HUES48 (cell line): ENCODE measurements around the gene MAP6D1.
"Not testable (repeated sequence)": the region's sequence is repeated elsewhere in the genome, so short reads cannot be mapped to it uniquely, and the experiment has no call there.

Experiments
- H3K27ac ChIP-seq: one replicate; pipeline ENCODE4 v1.7.0; 2013; ENCODE audit warnings: low read depth, low read length, inconsistent platforms
- H3K27me3 ChIP-seq: 2 replicates; pipeline ENCODE4 v1.6.1; 2013; ENCODE audit warnings: mild to moderate bottlenecking, low read length; ENCODE audit not compliant: control insufficient read depth, insufficient read depth
- H3K36me3 ChIP-seq: 2 replicates; pipeline ENCODE4 v1.6.1; 2013; ENCODE audit warnings: low read length; ENCODE audit not compliant: control insufficient read depth, insufficient read depth
- H3K4me1 ChIP-seq: 2 replicates; pipeline ENCODE4 v1.6.1; 2013; ENCODE audit warnings: mild to moderate bottlenecking, low read length; ENCODE audit not compliant: control insufficient read depth, insufficient read depth
- H3K4me3 ChIP-seq: 2 replicates; pipeline ENCODE4 v1.5.1; 2013; ENCODE audit warnings: mild to moderate bottlenecking, low read depth, low read length
- H3K9ac ChIP-seq: 2 replicates; pipeline ENCODE4 v1.6.1; 2013; ENCODE audit warnings: mild to moderate bottlenecking, low read depth, low read length, moderate library complexity
- H3K9me3 ChIP-seq: 2 replicates; pipeline ENCODE4 v1.6.1; 2013; ENCODE audit warnings: low read length; ENCODE audit not compliant: control insufficient read depth, insufficient read depth

Gene MAP6D1

DNA sequence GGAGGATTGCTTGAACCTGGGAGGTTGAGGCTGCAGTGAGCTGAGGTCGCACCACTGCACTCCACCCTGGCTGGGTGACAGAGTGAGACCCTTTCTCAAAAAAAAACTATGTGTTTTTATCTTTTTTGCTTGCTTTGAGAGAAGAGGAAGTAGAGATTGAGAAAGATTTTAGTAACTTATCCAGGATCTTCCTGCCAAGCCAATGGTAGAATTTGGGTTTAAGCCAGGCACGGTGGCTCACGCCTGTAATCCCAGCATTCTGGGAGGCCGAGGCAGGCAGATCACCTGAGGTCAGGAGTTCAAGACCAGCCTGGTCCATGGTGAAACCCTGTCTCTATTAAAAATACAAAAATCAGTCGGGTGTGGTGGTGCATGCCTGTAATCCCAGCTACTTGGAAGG is 48.9 kb downstream of the MAP6D1 start:
- H3K9ac ChIP-seq, H3K27ac ChIP-seq, H3K27me3 ChIP-seq, H3K4me3 ChIP-seq, H3K4me1 ChIP-seq, H3K9me3 ChIP-seq: not testable (repeated sequence)
- peaks cover 89% of the 10 kb centered on the region for H3K36me3 ChIP-seq

DNA sequence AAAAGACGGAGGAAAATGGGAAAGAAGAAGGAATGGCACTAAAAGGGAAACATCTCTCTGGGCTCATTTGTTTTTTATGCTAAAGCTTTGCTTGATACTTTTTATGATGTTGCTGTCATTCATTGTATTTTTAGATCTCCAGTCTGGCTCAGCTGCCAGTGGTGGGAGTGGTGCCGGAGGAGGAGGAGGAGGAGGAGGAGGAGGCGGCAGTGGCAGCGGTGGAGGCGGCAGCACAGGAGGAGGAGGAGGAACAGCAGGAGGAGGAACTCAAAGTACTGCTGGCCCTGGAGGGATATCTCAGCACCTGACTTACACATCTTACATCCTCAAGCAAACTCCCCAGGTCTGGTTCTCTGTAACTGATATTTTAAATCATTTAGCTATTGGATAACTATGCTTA is 49.6 kb downstream of the MAP6D1 start:
- Histone ChIP-seq H3K9me3 (no peaks in the 10 kb centered on the region), H3K4me1 (no peaks in the 10 kb centered on the region), H3K27me3 (no peaks in the 10 kb centered on the region), H3K9ac (no peak overlapping the region), H3K27ac (no peak overlapping the region), H3K36me3 (peaks cover 87% of the 10 kb centered on the region), H3K4me3 (no peak overlapping the region)

DNA sequence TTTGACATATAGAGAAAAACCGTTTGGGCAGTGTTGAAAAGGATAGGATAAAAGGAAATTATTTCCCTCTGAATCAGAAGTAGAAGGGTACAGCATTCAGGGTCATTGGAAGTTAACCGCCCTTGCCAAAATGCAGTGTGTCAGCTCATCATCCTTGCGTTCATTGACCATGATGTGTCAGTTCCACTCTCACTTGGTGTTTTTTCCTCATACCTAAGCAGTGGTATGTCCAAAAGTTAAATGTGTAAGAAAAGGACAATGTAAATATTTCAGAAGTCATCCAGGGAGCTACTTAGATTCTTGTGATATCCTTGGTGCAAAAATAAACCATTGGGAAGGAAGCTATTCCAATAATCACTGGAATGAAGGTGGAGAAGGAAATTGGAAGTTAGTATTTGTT is 50.7 kb downstream of the MAP6D1 start:
- Histone ChIP-seq H3K36me3 (peaks cover 82% of the 10 kb centered on the region), H3K27ac (no peak overlapping the region), H3K4me1 (no peaks in the 10 kb centered on the region), H3K9me3 (no peaks in the 10 kb centered on the region), H3K27me3 (no peaks in the 10 kb centered on the region), H3K9ac (no peak overlapping the region), H3K4me3 (no peak overlapping the region)

- no peak overlapping the region for H3K4me3 ChIP-seq
- no peak overlapping the region for H3K27ac ChIP-seq
- no peaks in the 10 kb centered on the region for H3K9me3 ChIP-seq
- no peaks in the 10 kb centered on the region for H3K27me3 ChIP-seq
- no peaks in the 10 kb centered on the region for H3K4me1 ChIP-seq
- no peak overlapping the region for H3K9ac ChIP-seq
- peaks cover 62% of the 10 kb centered on the region for H3K36me3 ChIP-seq
Measured at GRCh38 chr3:183769453-183769852, 55.9 kb downstream of the MAP6D1 start.

- H3K36me3 ChIP-seq, result peaks cover 57% of the 10 kb centered on the region
- H3K4me3 ChIP-seq, result no peak overlapping the region
- H3K27ac ChIP-seq, result no peak overlapping the region
- H3K9ac ChIP-seq, result no peak overlapping the region
- no peaks in the 10 kb centered on the region for H3K9me3 ChIP-seq
- no peaks in the 10 kb centered on the region for H3K27me3 ChIP-seq
- H3K4me1 ChIP-seq, result no peaks in the 10 kb centered on the region
Measured at GRCh38 chr3:183768114-183768513, 57.3 kb downstream of the MAP6D1 start.

DNA sequence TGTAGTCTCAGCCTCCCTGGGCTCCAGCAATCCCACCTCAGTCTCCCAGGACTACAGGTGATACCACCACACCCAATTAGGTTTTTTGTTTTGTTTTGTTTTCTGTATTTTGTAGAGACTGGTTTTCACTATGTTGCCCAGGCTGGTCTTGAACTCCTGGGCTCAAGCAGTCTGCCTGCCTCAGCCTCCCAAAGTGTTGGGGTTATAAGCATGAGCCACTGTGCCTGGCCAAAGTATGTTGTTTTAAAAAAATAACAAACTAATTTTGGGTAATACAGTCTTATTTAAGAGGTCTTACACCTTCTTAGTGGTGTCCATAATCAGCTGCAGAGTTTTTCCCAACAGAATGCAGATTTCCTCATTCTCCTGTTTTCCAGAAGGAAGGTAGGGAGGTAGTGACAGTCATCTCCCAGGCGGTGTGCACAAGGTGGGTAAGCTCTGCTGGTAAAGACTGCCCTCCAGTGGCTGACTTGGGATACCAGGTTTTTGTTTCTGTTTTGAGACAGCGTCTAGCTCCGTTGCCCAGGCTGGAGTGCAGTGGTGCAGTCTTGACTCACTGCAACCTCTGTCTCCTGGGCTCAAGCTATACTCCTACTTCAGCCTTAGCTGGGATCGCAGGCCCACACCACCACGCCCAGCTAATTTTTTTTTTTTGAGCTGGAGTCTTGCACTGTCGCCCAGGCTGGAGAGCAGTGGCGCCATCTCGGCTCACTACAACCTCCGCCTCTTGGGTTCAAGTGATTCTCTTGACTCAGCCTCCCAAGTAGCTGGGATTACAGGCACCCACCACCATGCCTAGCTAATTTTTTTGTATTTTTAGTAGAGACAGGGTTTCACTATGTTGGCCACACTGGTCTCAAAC is 58.4 kb downstream of the MAP6D1 start:
- Histone ChIP-seq H3K36me3 (peaks cover 54% of the 10 kb centered on the region), H3K4me1 (no peaks in the 10 kb centered on the region), H3K27me3 (no peaks in the 10 kb centered on the region), H3K27ac (no peak overlapping the region), H3K9ac (no peak overlapping the region), H3K9me3 (no peaks in the 10 kb centered on the region), H3K4me3 (no peak overlapping the region)

- no peak overlapping the region for H3K27ac ChIP-seq
- peaks cover 60% of the 10 kb centered on the region for H3K36me3 ChIP-seq
- no peaks in the 10 kb centered on the region for H3K9me3 ChIP-seq
- H3K4me3 ChIP-seq, result no peak overlapping the region
- H3K27me3 ChIP-seq, result no peaks in the 10 kb centered on the region
- H3K4me1 ChIP-seq, result no peaks in the 10 kb centered on the region
- H3K9ac ChIP-seq, result no peak overlapping the region
Measured at GRCh38 chr3:183766107-183766506, 59.3 kb downstream of the MAP6D1 start.
